ENCODE results near the gene NT5C2. TPM values are rescaled to one million over a fixed set of nuclear protein-coding genes. Genes with fewer than 3 reads are reported as not detected.

NT5C2 gene
- polyA plus RNA-seq, 1 donor = 133 TPM

DNA sequence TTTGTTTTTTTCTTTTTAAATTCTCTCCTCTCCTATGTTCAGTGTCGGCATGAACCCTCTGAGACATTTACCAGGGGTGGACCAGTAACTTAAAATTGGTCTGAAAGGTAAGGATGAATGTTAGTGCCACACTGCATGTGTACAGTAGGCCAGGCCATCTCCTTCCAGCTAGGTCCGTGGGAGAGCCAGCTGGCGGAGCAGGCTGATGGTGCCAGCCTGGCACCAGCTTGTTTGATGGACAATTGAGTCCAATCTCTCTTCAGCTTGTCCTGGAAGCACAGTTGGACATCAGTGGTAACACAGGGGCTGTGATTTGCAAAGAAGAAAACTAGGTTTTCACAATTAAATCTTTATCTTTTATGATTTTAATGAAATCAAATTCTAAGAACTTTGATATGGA, 138.5 kb downstream of the NT5C2 start:
- DNase-seq = no peak

DNA sequence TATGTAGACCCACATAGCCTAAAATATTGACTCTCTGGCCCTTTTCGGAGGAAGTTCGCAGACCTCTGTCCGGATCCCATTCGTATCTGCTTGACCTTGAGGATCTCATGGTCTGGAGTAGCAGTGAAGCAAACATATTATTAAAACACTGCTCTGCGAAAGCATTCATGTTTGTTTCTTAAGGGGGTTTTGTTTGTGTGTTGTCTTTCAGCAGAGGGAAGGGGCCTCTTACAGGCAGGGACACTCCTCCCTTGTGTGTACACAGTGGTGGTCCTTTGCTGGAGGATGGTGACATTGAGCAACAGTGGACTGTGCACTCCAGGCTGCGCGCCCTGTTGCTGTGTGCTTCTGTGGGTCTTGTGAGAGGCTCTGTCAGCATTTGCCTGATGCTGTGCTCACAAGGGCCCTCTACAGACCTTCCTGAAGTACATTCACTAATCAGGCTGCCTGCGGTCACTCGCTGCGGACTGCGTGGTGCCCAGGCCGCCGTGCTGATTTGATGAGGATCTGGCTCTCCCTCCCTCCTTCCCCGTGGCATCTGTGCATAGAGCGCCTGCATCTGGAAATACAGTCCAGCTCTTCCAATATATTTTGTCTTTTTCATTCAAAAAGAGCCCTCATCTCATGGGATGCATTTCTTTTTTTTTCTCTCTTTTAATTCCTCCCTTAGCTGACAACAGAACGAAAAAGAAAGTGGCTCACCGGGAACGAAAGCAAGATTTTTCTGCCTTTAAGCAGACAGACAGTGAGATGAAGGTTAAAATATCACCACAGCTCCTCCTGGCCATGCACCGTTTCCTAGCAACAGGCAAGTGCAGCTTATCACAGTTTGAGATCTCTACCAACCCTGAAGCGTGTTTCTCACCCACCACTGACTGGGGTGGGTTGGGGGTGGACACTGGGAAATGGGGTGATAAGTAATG, 139.2 kb downstream of the NT5C2 start:
- DNase-seq = peak; percentile 65

DNA sequence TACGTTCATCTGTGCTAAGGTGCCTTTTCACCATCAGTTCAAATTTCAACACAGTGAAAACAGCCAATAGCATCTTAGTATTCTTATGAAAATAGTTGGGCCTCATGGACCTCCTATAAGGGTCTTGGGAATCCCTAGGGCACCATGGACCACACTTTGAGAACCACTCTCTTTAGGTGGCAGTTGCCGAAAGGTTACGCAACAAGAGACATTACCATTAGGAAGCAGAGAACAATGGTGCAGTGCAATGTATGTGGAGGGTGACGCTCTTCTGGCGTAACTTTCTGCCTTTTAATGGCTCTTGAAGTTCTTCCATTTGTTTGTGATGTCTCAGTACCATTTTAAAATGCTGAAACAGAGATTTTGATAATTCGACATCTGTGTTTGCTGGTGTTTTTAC, 143.8 kb downstream of the NT5C2 start:
- DNase-seq = no peak

DNA sequence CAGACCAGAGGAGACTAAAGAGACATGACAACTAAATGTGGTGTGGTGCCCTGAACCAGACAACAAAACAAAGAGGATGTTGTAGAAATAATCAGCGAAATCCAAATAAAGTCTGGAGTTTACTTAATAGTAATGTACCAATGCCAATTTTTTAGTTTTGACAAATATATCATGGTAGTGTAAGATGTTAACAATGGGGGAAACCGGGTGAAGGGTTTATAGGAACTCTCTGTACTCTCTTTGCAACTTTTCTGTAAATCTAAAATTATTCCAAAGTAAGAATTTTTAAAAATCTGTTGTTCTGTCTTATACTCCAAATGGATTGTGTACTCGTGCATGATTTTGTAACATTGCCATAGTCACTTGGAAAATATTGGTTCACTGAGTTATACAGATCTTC, 145.7 kb downstream of the NT5C2 start:
- no peak for DNase-seq

DNA sequence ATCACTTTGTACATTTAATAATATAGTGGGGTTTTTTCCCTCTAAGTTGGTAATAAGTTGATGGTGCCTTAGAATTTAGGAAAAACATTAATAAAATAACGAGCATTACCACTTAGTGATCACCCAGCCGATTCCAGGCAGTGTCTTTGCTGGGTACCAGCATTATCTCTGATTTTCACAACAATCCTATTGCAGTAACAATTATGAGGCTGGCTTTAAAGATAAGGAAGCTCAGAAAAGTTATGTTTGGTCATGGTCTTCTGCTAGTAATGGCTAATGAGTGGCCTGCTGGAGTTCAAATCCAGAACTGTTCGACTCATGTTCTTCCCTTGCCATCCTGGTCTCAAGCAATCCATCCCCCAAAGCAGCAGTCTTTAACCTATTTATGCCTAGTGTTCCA, 147.1 kb downstream of the NT5C2 start:
- no peak for DNase-seq

DNA sequence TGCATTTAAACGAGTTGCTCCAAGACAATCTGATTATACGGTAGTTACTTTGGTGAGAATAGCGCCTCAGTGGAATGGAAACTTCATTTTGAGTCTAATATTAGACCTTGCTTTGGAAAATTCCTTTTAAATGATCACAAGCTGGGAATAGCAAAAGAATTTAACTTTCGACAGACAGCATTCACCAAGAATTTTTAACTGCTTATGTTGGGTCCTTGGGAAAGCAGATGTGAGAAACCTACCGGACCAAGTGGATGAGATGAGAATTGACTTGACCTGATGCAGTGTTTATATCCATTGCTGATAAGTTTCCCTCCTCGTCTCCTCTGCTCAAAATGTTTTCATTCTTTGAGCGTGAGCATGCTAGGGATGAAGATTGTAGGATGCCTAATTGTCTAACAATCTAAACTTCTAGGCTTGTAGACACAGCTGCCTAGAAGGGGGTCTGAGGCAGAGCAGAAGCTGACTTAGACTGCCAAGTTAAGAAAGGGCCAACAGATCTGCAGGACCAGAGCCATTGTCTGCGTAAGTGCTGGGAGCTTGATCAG, 148.1 kb downstream of the NT5C2 start:
- DNase-seq = peak; percentile 30

DNA sequence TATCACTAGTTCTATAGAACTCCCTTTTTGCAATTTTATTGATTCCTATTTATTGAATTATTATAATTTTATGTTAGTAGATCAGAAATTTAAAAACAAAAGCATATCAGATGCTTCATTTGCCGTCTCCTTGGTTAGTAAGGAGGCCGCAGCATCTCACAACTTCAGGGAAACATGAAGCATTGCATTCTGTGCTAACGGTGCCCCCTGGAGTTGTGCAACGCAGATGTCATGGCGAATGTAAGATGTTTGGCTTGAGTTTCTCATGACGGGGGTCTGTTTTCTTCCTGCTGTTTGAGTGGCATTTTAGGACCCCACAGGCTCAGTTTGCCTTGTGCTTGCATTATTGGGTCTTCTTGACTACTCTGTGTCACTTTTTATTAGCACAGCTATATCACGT, 150.2 kb downstream of the NT5C2 start:
- DNase-seq = no peak

DNA sequence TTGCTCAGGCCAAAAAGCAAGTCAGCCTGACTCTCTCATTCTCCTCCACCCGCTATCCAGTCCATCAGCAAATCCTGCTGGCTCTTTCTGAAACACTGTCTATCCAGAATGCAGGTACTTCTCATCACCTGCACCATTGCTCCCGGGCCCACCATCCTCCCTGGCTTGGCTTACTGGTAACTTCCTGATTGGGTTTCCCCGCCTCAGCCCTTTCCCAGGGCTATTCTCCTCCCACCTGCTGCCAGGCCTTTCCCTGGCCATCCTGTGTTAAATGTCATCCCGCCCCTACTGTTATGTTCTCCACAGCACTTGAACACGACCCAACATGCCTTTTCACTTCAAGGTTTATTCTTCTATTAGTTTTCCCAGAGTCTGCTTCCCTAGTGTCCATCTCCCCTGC, 150.9 kb downstream of the NT5C2 start:
- no peak for DNase-seq

DNA sequence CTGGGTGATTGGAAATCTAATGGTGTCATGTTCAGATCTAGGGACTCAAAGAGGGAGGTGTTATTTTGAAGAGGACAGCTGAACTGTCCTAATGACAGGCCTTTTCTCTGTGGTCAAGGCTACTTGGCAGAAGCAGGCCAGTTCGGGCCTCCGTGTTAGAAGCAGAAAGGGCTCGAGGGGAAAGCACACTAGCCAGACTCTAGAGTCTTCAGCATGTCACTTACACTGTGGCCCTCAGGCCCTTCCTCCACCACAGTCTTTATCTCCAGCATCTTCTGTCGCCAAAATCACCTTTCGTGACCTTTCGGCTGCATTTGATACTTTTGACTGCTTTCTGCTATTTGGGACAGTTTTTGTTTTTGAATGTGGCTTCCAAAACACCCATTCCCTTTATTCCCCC, 151.7 kb downstream of the NT5C2 start:
- DNase-seq = no peak

DNA sequence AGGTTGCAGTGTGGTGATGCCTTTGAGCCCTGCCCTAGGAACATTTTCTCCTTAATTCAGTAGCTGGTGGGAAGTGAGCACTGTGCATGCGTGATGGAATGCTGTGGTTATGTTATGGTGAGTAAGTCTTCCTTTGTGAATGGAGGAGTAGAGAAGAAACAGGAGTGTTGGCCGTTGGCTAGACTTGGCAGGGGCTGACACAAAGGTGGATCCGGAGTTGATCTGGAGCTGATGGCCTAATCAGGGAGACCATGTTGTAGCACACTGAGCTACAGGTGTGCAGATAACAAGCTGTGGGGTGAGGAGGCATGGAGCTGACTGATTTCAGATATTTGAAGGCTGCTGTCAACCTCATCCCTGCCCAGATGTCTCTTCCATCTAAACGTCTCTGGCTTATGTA, 152.7 kb downstream of the NT5C2 start:
- DNase-seq = no peak

DNA sequence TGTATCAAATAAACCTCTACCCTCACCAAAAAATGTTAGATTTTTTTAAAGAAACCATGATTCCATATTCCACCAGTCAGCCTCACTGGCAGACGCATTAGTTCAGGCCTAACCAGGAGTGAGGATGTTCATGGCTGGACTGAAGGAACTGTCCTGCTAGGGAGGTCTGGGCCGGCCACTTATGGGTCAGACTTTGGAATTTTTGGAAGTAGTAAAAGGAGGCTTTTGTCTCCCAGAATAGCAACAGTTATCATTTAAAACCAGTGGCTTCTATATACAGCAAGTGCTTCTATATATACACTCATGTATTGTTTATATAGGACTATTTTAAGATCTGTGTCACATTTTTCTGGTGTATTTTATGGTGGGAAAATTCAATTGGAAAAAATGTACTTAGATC, 154.5 kb downstream of the NT5C2 start:
- no peak for DNase-seq

Other genes starting within 250 kb of the NT5C2 start
- not detected for gene RPEL1, start 52.6 kb upstream of the NT5C2 start, polyA plus RNA-seq (ENCODE audit: insufficient read length)
- 0.22 TPM for gene INA, start 83.9 kb upstream of the NT5C2 start, polyA plus RNA-seq (ENCODE audit: insufficient read length)
- 7.8 TPM for gene PCGF6, start 157.9 kb upstream of the NT5C2 start, polyA plus RNA-seq (ENCODE audit: insufficient read length)
- gene TAF5, start 174.7 kb upstream of the NT5C2 start, polyA plus RNA-seq (ENCODE audit: insufficient read length) = 3.9 TPM
- 211 TPM for gene ATP5MK, start 203.2 kb upstream of the NT5C2 start, polyA plus RNA-seq (ENCODE audit: insufficient read length)
- gene PDCD11, start 203.4 kb upstream of the NT5C2 start, polyA plus RNA-seq (ENCODE audit: insufficient read length) = 31.0 TPM

Measured in hindlimb muscle (tissue), 1 donor.